ENCODE measurements around the gene CDC42BPA. TPM values are rescaled to one million over a fixed set of nuclear protein-coding genes. Genes with fewer than 3 reads are reported as not detected.

CDC42BPA gene
- total RNA-seq, 1 experiment from 2014 or later = 25.2 TPM

GRCh38 chr1:227260433-227260832 lies 57.9 kb downstream of the CDC42BPA start:
- TF ChIP-seq ZNF232 (CRISPR knock-in tag; IDR thresholded peaks at IDR 0.05) = no peak
- TF ChIP-seq, protein P1, sequence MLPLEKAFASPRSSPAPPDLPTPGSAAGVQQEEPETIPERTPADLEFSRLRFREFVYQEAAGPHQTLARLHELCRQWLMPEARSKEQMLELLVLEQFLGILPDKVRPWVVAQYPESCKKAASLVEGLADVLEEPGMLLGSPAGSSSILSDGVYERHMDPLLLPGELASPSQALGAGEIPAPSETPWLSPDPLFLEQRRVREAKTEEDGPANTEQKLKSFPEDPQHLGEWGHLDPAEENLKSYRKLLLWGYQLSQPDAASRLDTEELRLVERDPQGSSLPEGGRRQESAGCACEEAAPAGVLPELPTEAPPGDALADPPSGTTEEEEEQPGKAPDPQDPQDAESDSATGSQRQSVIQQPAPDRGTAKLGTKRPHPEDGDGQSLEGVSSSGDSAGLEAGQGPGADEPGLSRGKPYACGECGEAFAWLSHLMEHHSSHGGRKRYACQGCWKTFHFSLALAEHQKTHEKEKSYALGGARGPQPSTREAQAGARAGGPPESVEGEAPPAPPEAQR (CRISPR knock-in tag; IDR thresholded peaks at IDR 0.05) = no peak
- no peak for TF ChIP-seq NFATC4 (CRISPR knock-in tag; IDR thresholded peaks at IDR 0.05)
- TF ChIP-seq AFF4 (CRISPR knock-in tag; IDR thresholded peaks at IDR 0.05; ENCODE audit: borderline replicate concordance) = no peak
- TF ChIP-seq RORB (CRISPR knock-in tag; IDR thresholded peaks at IDR 0.05) = no peak
- no peak for TF ChIP-seq ATF6 (CRISPR knock-in tag; IDR thresholded peaks at IDR 0.05)
- no peak for TF ChIP-seq NFYB (CRISPR knock-in tag; conservative IDR thresholded peaks at IDR 0.05; ENCODE audit: low read depth)
- no peak for TF ChIP-seq ZNF512 (CRISPR knock-in tag; IDR thresholded peaks at IDR 0.05; ENCODE audit: borderline replicate concordance)
- no peak for TF ChIP-seq TP53 (CRISPR knock-in tag; IDR thresholded peaks at IDR 0.05)
- TF ChIP-seq FOXJ3 (CRISPR knock-in tag; IDR thresholded peaks at IDR 0.05; ENCODE audit: borderline replicate concordance) = no peak
- TF ChIP-seq SMAD3 (CRISPR knock-in tag; IDR thresholded peaks at IDR 0.05; ENCODE audit: borderline replicate concordance) = no peak
- TF ChIP-seq SMAD4 (CRISPR knock-in tag; IDR thresholded peaks at IDR 0.05) = no peak
- no peak for TF ChIP-seq ELF4 (CRISPR knock-in tag; IDR thresholded peaks at IDR 0.05; ENCODE audit: low read depth)
- TF ChIP-seq, protein P2, sequence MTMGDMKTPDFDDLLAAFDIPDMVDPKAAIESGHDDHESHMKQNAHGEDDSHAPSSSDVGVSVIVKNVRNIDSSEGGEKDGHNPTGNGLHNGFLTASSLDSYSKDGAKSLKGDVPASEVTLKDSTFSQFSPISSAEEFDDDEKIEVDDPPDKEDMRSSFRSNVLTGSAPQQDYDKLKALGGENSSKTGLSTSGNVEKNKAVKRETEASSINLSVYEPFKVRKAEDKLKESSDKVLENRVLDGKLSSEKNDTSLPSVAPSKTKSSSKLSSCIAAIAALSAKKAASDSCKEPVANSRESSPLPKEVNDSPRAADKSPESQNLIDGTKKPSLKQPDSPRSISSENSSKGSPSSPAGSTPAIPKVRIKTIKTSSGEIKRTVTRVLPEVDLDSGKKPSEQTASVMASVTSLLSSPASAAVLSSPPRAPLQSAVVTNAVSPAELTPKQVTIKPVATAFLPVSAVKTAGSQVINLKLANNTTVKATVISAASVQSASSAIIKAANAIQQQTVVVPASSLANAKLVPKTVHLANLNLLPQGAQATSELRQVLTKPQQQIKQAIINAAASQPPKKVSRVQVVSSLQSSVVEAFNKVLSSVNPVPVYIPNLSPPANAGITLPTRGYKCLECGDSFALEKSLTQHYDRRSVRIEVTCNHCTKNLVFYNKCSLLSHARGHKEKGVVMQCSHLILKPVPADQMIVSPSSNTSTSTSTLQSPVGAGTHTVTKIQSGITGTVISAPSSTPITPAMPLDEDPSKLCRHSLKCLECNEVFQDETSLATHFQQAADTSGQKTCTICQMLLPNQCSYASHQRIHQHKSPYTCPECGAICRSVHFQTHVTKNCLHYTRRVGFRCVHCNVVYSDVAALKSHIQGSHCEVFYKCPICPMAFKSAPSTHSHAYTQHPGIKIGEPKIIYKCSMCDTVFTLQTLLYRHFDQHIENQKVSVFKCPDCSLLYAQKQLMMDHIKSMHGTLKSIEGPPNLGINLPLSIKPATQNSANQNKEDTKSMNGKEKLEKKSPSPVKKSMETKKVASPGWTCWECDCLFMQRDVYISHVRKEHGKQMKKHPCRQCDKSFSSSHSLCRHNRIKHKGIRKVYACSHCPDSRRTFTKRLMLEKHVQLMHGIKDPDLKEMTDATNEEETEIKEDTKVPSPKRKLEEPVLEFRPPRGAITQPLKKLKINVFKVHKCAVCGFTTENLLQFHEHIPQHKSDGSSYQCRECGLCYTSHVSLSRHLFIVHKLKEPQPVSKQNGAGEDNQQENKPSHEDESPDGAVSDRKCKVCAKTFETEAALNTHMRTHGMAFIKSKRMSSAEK (CRISPR knock-in tag; IDR thresholded peaks at IDR 0.05; ENCODE audit: borderline replicate concordance) = no peak
- TF ChIP-seq, protein P3, sequence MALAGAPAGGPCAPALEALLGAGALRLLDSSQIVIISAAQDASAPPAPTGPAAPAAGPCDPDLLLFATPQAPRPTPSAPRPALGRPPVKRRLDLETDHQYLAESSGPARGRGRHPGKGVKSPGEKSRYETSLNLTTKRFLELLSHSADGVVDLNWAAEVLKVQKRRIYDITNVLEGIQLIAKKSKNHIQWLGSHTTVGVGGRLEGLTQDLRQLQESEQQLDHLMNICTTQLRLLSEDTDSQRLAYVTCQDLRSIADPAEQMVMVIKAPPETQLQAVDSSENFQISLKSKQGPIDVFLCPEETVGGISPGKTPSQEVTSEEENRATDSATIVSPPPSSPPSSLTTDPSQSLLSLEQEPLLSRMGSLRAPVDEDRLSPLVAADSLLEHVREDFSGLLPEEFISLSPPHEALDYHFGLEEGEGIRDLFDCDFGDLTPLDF (CRISPR knock-in tag; IDR thresholded peaks at IDR 0.05) = no peak
- TF ChIP-seq PRRX2 (CRISPR knock-in tag; IDR thresholded peaks at IDR 0.05) = no peak
- TF ChIP-seq JUN (CRISPR knock-in tag; IDR thresholded peaks at IDR 0.05) = no peak
- no peak for TF ChIP-seq SOX15 (CRISPR knock-in tag; IDR thresholded peaks at IDR 0.05)
- no peak for TF ChIP-seq TEAD1 (CRISPR knock-in tag; IDR thresholded peaks at IDR 0.05)
- POLR2A ChIA-PET = no interaction called here
- H3K27ac Mint-ChIP-seq = no peak overlapping the region
- peaks cover 20% of the 10 kb centered on the region for H3K4me1 Mint-ChIP-seq
- no peaks in the 10 kb centered on the region for H3K27me3 Mint-ChIP-seq (ENCODE audit: low read depth)
- H3K9me3 Mint-ChIP-seq = no peaks in the 10 kb centered on the region
- DNase-seq (ENCODE audit: low spot score) = no peak
- no peak for ATAC-seq
- CTCF ChIA-PET = no interaction called here
- H3K4me3 Mint-ChIP-seq = no peak overlapping the region
- H3K36me3 Mint-ChIP-seq = no peaks in the 10 kb centered on the region
